ENCODE results near the gene FNDC3B.

The FNDC3B gene

DNA sequence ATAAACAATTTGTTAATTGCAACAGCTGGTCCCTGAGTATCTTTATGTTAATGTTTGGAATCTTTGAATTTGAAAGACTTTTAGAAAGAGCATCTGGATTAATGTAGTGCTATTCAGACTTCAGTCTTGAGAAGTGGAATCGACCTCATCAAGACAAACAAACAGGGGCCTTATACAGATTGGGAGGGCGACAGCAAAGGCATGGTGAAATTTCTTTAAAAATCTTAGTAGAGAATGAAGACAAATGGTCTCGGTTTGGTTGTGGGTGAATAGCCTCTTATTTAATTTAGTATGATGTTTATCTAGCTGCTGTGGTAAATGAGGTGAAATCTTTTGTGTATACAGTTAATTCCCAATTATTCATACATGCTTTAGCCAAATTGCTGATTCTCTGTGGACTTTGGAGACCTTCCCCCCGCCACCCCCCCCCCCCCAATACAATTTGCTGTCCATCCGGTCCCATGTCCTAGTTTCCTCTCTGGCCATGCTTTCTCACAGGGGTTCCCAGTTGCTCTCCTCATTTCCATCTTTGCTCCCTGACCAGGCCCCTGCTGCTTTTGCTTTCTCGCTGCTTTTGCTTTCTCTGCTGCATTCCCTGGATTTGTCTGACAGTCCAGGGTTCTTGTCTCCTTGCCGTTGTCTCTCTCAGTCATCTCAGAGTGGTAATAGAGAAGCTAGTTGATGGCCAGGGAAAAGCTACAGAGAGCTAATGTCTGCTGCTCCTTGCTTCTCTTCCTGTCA, 135.3 kb downstream of the FNDC3B start:
- FAIRE-seq: no peak

DNA sequence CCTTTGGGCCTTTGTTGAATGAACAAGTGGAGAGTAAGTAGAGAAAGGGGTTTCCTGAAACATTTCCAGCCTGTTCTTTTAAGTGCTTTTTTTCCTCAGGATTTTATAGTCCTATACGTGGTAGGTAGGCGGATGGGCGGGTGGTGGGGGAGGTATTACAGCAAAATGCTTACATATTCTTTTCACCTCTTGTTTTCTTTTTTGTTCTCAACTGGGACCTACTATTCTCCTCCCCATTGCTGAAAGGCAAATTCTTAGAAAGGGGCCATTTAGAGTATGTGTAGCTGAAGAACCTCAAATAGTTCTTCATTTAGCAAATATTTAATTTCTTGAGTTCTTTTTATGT, 135.8 kb downstream of the FNDC3B start:
- FAIRE-seq: no peak

DNA sequence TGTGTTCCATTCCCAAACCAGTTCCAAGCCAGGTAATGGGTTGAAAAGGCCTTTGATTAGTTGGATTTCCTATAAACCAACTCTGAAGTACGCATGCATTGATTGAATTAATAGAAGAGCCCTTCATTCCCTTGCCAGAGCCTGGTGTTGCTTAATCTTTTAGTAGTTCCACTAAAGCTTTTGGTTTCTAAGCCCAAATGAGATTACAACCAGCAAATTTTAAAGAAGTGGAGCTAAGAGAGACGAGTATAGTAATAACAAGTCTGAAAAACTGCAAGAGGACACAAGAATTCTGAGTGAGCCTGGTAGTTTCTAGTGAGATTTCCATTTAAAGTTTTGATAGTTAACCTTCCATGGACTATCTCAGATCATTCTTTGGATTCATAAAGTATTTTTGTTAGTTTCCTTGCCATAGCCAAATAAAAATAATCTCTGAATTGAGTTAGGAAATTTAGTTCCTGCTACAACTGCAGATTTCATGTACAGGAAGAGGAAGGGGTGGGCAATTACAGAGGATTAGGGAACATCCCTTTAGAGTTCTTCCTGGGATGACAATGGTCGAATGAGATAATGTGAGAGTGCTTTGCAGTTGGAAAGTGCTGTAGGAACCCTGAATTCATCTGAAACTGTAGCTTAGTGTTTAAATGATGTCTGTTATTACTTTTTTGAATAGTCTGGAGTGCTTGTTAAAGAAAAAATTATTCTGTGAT, 136.8 kb downstream of the FNDC3B start:
- no peak for FAIRE-seq

DNA sequence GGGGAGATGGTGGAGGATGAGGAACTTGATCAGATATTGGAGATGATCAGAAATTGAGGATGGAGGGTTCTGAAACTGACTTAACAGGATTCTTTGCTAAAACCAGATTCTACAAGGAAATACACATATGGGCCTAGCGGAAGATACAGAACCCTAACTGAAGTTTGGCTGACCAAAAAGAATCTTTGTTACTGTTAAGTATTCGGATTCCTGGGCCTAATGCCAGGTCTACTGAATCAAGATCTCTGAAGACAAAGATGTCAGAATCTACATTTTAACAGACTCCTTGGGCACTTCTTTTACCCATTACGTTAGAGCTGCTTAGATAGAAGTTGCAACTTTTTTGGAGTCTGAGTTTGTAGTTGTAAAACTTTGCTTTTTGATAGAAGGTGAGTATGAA, 137.7 kb downstream of the FNDC3B start:
- no peak for FAIRE-seq

DNA sequence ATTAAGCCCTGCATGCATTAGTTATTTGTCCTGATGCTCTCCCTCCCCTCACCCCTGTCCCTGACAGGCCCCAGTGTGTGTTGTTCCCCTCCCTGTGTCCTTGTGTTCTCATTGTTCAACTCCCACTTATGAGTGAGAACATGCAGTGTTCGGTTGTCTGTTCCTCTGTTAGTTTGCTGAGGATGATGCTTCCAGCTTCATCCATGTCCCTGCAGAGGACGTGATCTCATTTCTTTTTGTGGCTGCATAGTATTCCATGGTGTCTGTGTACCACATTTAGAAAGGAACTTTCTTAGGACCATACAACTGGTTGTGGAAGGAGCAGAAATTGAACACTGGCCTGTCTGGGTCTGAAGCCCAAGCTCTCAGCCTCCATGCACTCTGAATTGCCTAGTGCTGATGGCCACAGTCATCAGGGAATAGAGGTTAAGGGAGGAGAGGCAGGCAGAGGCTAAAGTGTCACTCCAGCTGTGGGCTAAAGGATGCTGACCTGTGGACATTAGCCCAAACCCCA, 138.5 kb downstream of the FNDC3B start:
- FAIRE-seq: no peak

DNA sequence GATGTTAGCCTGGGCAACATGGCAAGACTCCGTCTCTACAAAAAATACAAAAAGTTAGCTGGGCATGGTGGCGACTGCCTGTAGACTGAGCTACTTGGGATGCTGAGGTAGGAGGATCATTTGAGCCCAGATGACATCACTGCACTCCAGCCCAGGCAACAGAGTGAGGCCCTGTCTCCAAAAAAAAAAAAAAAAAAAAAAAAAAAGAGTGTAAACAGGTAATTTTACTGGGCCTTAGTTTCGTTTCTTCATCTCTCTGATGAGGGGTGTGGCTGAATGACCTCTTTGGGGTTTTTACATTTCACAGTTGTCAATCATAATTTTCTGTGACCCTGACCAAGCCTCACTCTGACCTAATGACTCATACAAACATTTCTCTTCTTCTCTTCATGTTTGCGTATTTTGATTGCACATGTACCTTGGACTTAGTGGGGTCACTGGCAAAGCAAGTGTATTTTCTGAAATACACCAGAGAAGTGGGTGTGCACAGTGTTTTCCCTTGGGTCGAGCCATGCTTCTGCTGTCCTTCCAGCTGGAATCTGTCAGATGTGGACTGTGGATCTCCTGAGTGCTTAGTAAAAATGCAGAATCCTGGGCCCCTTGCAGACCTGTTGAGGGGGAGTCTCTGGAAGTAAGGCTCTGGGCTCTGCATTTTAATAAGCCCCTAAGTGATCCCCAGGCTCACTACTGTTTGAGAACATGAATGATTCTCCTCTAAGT, 140.5 kb downstream of the FNDC3B start:
- FAIRE-seq: no peak

DNA sequence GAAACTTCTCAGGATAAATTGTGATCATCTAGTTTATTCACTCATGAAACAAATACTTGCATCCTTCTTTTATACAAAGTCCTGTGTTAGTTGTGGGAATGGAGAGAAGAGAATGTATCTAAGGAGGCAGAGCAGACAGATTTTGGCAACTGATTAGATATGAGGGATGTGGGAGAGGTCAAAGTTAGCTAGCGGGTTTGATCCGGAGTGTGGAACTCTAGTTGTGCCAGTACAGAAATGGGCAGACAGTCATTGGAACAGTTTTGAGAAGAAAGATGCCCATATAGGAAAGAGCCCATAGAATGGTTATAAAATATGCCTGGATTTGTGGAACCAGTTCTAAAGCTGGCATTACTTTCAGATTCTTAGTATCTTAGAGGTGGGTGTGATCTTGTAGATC, 141.1 kb downstream of the FNDC3B start:
- FAIRE-seq: no peak

DNA sequence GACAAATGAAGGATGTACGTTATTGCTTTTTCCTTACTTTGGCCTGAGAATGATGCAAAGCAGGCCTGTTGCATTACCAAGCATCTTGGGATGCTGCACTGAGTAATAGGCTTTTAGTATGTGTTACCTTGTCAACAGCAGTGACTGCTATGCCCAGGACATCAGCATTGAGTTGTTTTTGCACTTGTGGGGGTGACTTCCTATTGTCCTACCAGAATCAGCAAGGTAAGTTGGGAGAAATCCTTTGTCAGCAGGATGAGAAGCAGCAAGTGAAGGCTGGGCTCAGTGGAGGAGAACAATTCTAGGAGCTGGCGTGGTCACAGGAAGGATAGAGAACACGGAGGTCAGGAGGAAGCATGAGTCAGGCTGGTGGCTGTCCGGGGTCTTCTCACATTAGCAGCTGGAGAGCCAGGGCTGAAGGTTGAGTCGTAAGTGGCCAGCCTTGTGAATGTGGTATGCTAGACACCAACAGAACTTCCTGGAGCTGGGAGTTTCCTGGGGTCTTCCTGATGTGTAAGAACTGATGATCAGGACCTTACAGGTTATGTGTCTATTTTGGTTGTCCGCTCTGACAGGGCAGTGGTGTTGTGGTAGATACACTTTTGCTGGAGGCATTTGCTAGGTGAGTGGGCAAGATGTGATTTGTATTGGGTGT, 142.7 kb downstream of the FNDC3B start:
- no peak for FAIRE-seq

DNA sequence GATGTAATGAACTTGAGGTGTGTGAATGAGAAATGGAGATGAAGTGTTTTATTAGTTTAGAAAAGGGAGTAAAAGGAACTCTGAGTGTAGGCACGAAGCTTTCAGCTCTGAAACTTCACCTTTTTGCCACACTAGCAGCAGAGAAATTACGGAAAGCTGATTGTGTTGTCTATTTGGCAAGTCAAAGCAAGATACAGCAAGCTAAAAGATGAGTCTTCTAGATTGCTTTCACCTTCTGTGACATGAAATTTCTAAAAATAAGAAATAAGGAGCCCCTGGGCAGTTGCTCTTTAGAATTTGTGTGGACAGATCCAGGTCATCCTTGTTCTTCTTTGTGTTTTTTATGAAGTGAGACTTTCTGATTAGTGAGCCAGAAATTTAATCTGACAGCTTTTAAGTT, 143.4 kb downstream of the FNDC3B start:
- FAIRE-seq: no peak

DNA sequence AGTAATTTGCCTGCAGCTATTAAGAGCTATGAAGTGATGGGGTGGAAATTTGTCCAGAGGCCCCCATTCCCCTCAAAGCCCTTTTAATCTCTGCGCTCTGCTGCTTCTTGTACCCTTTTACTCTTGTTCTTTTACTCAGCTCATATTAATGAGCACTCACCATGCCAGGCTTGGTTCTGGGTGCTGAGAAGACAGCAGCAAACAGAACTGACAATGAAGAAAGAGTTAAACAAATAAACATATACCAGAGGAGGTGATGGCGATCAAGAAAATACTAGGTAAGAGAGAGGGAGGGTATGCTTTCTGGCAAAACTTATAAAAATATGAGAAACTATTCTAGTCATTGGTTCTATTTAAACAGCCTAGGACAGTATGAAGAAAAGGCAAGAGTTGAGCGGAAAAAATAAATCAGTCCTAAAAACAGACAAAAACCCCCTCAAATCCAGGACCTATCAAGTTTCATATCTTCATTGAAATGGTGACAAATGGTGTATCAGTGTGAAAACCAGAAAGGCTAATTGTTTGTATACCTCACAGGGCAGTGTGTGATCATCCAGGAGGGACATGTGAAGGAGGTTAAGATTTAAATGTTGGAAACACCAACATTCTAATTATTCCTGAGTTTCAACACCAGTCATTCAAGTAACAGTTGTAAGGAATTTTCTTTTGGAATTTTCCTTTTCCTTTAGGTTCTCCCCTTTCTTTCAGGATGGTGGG, 144.9 kb downstream of the FNDC3B start:
- no peak for FAIRE-seq

DNA sequence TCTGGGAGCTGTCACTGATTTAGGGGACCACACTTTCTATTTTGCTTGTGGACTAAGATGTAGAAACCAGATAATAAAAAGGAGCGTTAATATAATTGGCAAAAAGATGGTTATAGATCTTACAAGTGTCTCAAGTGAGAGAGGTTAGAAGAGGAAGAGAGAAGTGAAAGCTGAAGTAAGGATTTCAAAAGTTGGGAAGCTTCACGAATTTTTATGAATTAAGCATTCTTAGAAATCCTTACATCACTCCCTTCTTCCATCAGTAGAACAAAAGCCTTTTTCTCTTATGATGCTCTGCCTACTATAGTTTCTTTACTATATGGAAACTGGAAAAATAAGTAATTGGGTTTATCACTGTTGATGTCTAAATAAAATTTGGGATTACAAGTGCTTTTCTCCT, 146.5 kb downstream of the FNDC3B start:
- FAIRE-seq: no peak

DNA sequence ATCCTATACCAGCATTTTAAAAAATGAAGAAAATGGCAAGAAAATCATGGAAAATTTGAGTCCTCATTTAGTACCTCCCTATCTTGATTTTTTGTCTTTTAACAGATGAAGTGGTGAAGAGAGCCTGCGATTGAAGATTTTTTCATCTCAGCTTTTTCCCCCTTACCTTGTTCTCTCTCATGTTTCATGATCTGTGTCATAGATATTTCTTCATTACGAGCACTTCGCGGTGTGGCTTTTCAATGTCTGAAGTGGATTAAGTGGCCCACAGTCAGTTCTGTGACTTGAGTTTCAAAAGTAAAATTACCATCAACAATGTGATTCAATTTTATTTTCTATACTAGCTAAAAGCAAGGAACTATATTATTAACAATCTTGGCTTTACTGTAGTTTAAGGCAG, 147.2 kb downstream of the FNDC3B start:
- FAIRE-seq: no peak

DNA sequence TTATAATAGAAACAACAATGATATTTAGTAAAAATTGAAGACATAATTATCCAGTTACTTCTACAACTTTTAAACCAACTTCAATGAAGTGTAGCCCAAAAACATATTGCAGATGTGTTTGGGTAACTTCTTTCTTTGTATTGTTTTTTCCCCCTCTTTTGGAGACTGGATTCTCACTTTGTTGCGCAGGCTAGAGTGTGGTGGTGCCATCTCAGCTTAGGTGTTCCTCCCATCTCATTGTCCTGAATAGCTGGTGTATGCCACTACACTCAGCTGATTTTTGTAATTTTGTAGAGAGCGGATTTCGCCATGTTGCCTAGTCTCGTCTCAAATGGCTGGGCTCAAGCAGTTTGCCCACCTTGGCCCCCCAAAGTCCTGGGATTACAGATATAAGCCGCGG, 148.1 kb downstream of the FNDC3B start:
- no peak for FAIRE-seq

DNA sequence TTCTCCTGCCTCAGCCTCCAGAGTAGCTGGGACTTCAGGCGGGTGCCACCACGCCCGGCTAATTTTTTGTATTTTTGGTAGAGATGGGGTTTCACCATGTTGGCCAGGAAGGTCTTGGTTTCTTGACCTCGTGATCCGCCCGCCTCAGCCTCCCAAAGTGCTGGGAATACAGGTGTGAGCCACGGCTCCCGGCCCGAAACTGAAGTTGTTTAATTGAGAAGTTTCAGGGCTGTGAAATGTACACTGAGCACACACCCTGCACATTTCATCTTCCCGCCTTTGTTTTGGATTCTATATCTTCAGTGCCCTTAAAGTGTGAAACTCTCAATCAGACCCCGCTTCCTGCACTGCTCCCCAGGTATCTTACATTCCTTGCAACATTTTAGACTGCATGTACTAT, 149.1 kb downstream of the FNDC3B start:
- FAIRE-seq: no peak

DNA sequence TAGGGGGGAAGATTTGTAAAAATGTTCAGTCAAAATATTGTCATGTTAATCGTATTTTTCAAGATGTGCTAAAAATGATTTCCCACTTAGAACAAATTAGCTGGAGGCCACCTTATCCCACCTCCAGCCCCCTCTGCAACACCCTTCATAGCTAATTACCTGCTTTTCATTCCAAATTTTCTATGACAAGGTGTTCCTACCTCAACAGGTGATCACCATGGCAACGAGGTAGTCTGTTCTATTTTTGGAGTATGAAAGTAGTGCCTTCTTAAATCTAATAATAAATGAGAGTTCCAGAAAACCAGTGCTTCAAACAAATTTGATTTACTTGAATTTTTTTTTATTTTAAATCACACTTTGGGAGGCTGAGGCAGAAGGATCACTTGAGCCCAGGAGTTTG, 149.8 kb downstream of the FNDC3B start:
- FAIRE-seq: no peak

DNA sequence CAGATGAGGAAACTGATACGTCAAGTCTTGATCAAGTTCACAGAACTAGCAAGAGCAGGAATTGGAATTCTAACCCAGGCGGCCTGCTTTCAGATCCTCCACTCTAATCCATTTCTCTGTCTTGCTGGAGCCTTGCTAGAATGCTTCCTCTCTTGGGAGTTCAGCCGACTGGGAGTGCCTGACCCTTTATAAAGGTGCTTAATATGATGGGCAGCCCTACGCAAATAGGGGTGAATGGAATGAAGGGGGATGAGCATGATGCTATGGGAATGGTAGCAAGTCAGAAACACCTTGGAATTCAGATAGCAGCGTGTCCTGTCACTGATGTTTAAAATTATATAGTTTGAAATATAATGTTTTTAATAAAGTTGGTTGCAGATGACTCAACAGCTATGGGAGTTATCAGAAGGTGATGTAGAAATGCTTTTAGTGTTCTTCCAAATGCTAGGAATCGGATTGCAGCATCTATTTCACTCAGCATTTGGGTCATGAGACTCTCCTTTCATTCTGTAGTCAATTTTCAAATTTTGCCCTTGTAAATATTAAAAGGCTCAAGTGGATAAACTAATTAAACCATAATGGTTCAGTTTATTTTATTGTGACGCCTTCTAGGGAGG, 150.7 kb downstream of the FNDC3B start:
- no peak for FAIRE-seq

DNA sequence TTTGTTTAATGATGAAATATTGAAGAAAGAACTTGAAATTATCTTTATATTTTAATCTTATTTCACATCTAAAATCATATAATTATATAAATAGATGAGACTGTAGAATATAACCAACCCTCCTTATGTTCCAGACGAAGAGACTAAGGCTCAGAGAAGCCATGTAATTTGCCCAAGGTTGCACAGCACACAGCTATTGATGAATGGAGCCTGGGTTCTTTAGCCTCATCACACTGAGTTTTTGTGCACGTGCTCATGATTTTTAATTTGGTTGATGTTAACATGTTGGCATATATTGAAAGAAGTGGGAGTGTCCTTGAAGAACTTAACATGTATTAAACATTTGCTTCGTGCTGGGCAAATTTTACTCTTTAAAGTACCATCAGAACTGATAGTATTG, 151.6 kb downstream of the FNDC3B start:
- FAIRE-seq: no peak

DNA sequence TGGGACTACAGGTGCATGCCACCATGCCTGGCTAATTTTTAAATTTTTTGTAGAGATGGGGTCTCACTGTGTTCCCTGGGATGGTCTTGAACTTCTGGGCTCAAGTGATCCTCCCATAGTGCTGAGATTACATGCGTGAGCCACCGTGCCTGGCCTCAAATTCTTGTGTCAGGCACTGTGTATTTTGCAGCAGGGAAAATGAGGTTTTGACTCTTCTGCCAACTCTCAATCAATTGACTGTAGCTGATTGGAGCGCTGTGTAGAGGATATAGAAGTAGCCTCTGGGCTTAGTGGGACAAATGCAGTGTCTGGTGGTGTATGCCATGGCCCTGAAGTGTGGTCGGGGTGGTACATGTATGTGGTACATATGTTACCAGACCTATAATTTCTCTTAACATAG, 152.3 kb downstream of the FNDC3B start:
- FAIRE-seq: no peak

DNA sequence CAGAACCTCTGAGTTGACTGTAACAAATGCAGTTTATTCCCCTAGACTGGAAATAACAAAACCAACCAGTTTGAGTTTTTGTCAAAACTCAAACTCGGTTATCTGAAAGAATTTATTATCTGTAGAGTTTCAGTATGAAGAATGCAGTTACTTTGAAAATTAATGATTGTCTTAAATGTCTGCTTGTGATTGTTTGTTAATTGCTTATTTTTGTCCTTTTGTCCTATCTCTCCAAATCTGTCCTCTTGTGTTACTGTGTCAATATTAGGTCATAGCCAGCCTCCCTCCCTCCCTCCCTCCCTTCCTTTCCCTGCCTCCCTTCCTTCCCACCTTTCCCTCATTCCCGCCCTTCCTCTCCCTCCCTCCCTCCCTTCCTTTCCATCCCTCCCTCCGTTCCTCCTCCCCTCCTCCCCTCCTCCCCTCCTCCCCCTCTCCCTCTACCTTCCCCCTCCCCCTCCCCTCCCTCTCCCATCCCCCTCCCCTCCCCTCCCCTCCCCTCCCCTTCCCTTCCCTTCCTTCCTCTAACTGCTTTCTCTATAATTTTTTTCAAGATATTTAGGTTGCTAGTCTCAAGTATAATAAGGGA, 153.5 kb downstream of the FNDC3B start:
- no peak for FAIRE-seq

DNA sequence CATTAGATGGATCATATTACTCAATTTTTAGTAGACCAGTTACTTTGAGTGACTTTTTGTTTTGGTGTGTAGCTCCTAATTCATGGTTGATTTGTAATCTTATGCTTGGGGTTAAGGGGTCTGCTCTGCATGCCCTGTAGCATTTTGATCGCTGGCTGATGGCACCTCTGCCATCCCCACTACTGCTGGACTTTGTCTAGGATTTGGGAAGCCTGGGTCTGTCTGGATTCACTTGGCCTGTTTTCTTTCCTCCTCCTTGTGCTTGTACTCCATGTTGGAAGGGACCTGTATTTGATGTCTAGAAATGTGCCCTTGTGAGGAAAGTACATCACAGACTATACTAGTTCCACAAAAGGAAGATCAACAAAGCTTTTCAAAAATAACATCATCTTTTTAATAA, 154.1 kb downstream of the FNDC3B start:
- FAIRE-seq: no peak

DNA sequence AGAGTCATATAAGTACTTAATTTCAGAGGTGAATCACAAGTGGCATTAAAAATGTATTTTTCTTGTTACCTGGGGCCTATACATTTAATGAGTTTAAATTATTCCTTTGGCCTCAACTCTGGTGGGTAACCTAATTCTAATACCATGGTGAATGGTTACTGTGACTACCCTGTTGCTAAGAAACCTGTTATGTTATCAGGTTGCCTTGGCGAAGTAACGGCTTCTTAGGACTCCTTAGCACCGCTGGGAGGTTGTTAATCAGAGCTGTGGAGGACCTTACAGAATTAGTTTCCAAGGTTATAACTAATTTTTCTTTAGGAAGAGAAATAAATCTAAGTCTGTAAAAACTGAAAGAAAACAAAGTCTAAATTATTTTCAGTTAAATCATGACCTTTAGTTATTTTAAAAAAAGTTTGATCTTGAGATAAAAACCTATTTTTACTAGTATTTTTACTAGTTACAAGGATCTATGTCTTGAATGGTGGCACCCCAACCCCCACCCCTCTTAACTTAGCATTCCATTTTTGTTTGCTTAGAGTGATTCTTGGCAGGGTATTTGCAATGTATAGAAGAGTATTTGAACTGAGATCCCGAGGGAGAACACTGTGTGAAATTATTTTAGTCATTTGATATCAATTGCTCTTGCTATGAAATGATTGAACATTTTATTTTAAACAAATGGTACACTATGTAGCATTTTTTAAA, 155.5 kb downstream of the FNDC3B start:
- FAIRE-seq: no peak
